Parathyroid adenoma (tissue), 2 donors: ENCODE data around the gene GPRASP2.

Source experiments
- H2AFZ ChIP-seq: fragments of 300-600 bp; sonication (generic); one replicate; pipeline ENCODE4 v1.7.0; 2017; ENCODE audit warnings: antibody characterized with exemption, mild to moderate bottlenecking
- H3K27ac ChIP-seq: fragments of 300-600 bp; sonication (generic); one replicate; pipeline ENCODE4 v1.7.0; 2017
- H3K27me3 ChIP-seq: fragments of 300-600 bp; sonication (generic); one replicate; pipeline ENCODE4 v1.7.0; 2017; ENCODE audit warnings: low read length; ENCODE audit not compliant: control insufficient read depth, insufficient read depth
- H3K36me3 ChIP-seq: fragments of 300-600 bp; sonication (generic); one replicate; pipeline ENCODE4 v1.7.0; 2017; ENCODE audit warnings: low read length; ENCODE audit not compliant: control insufficient read depth, insufficient read depth
- H3K4me1 ChIP-seq: fragments of 300-600 bp; sonication (generic); one replicate; pipeline ENCODE4 v1.7.0; 2017; ENCODE audit warnings: control low read depth
- H3K4me2 ChIP-seq: fragments of 300-600 bp; sonication (generic); one replicate; pipeline ENCODE4 v1.7.0; 2017; ENCODE audit warnings: low read length
- H3K4me3 ChIP-seq: fragments of 300-600 bp; sonication (generic); one replicate; pipeline ENCODE4 v1.7.0; 2017; ENCODE audit warnings: low read depth, low read length
- H3K79me2 ChIP-seq: fragments of 300-600 bp; sonication (generic); one replicate; pipeline ENCODE4 v1.7.0; 2017; ENCODE audit warnings: control low read depth
- H3K9ac ChIP-seq: fragments of 300-600 bp; sonication (generic); one replicate; pipeline ENCODE4 v1.7.0; 2017; ENCODE audit warnings: mild to moderate bottlenecking
- H3K9me3 ChIP-seq: fragments of 300-600 bp; sonication (generic); one replicate; pipeline ENCODE4 v1.7.0; 2017; ENCODE audit warnings: low read length; ENCODE audit not compliant: control insufficient read depth
- CTCF ChIP-seq: fragments of 300-600 bp; sonication (generic); IDR thresholded peaks from one replicate; pipeline ENCODE4 v1.7.0; 2017; ENCODE audit warnings: antibody characterized with exemption, mild to moderate bottlenecking
- donor health status: primary hyperparathyroidism.

Gene GPRASP2

GRCh38 chrX:102711872-102712215 lies 404 bp upstream of the GPRASP2 start:
- Histone ChIP-seq H3K4me2 (peak overlapping the region; percentile 74), H3K36me3 (no peaks in the 10 kb centered on the region), H3K27ac (no peak overlapping the region), H3K9me3 (no peaks in the 10 kb centered on the region), H3K9ac (peak overlapping the region; percentile 61), H2AFZ (peak overlapping the region; percentile 90), H3K79me2 (peaks cover 7% of the 10 kb centered on the region), H3K27me3 (no peaks in the 10 kb centered on the region), H3K4me3 (peak overlapping the region; percentile 76), H3K4me1 (peaks cover 4% of the 10 kb centered on the region)
- TF ChIP-seq CTCF = no peak

GRCh38 chrX:102712981-102713625 lies 855 bp downstream of the GPRASP2 start:
- H3K9me3 ChIP-seq = no peaks in the 10 kb centered on the region
- TF ChIP-seq CTCF = peak; percentile 86
- no peaks in the 10 kb centered on the region for H3K36me3 ChIP-seq
- no peaks in the 10 kb centered on the region for H3K27me3 ChIP-seq
- peak overlapping the region; percentile 74 for H3K4me2 ChIP-seq
- H3K4me3 ChIP-seq = peak overlapping the region; percentile 76
- peaks cover 4% of the 10 kb centered on the region for H3K4me1 ChIP-seq
- H3K79me2 ChIP-seq = peaks cover 7% of the 10 kb centered on the region
- H3K27ac ChIP-seq = peak overlapping the region; percentile 93
- H3K9ac ChIP-seq = peak overlapping the region; percentile 89
- H2AFZ ChIP-seq = peak overlapping the region; percentile 90

- no peak overlapping the region for H3K4me3 ChIP-seq
- H3K9ac ChIP-seq = no peak overlapping the region
- no peaks in the 10 kb centered on the region for H3K9me3 ChIP-seq
- peaks cover 7% of the 10 kb centered on the region for H3K79me2 ChIP-seq
- H3K4me2 ChIP-seq = no peak overlapping the region
- peak; percentile 5 for TF ChIP-seq CTCF
- no peaks in the 10 kb centered on the region for H3K36me3 ChIP-seq
- peaks cover 4% of the 10 kb centered on the region for H3K4me1 ChIP-seq
- H3K27me3 ChIP-seq = no peaks in the 10 kb centered on the region
- no peak overlapping the region for H2AFZ ChIP-seq
- no peak overlapping the region for H3K27ac ChIP-seq
These were observed 2.7 kb downstream of the GPRASP2 start for GRCh38 chrX:102714994-102715393.

- Histone ChIP-seq H3K36me3 (no peaks in the 10 kb centered on the region), H3K27me3 (no peaks in the 10 kb centered on the region), H3K9ac (no peak overlapping the region), H3K4me1 (peaks cover 4% of the 10 kb centered on the region), H3K4me3 (no peak overlapping the region), H3K9me3 (no peaks in the 10 kb centered on the region), H2AFZ (no peak overlapping the region), H3K27ac (no peak overlapping the region), H3K4me2 (no peak overlapping the region), H3K79me2 (peaks cover 7% of the 10 kb centered on the region)
- no peak for TF ChIP-seq CTCF
These were observed 3.7 kb downstream of the GPRASP2 start for GRCh38 chrX:102715967-102716366.
